ENCODE data around the gene ADAMTS6.

The ADAMTS6 gene

GRCh38 chr5:65157906-65158603 is 323.7 kb downstream of the ADAMTS6 start:
- DNase-seq (ENCODE audit: low read depth in 1 of 2, low spot score in 1 of 2), result no peak
- TF ChIP-seq JUND (IDR thresholded peaks at IDR 0.05; ENCODE audit: low read depth), result no peak
- in situ Hi-C loops (cut with HindIII; ENCODE audit: low pct_unique_long_range_greater_than_20kb, low sequenced_read_pairs), result no loop called here

- in situ Hi-C loops (cut with HindIII; ENCODE audit: low pct_unique_long_range_greater_than_20kb, low sequenced_read_pairs), result no loop called here
- TF ChIP-seq JUND (IDR thresholded peaks at IDR 0.05; ENCODE audit: low read depth), result no peak
- DNase-seq (ENCODE audit: low read depth in 1 of 2, low spot score in 1 of 2), result no peak
Measured at GRCh38 chr5:65156933-65157332, 324.8 kb downstream of the ADAMTS6 start.

- no peak for TF ChIP-seq JUND (IDR thresholded peaks at IDR 0.05; ENCODE audit: low read depth)
- no peak for DNase-seq (ENCODE audit: low read depth in 1 of 2, low spot score in 1 of 2)
- in situ Hi-C loops (cut with HindIII; ENCODE audit: low pct_unique_long_range_greater_than_20kb, low sequenced_read_pairs), result no loop called here
Measured at GRCh38 chr5:65152131-65152530, 329.6 kb downstream of the ADAMTS6 start.

DNA sequence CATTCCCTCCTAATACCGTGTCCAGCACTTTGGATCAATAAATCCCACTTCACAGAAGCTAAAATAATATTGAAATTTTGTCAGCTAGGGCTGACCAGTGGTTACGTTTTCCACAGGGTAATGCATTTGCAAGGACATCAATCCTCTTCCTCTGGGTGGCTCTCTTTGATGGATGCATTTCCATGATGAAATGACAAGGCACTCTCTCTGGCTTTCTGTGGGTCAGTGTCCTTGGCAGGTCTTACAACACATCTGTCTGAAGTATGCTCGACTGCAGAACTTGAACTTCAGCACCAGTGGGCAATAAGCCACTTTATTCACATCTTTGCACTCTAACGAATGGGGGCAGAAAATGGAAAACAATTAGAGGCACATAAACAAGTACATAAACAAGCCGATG is 330.1 kb downstream of the ADAMTS6 start:
- TF ChIP-seq JUND (IDR thresholded peaks at IDR 0.05; ENCODE audit: low read depth), result no peak
- in situ Hi-C loops (cut with HindIII; ENCODE audit: low pct_unique_long_range_greater_than_20kb, low sequenced_read_pairs), result no loop called here
- no peak for DNase-seq (ENCODE audit: low read depth in 1 of 2, low spot score in 1 of 2)

DNA sequence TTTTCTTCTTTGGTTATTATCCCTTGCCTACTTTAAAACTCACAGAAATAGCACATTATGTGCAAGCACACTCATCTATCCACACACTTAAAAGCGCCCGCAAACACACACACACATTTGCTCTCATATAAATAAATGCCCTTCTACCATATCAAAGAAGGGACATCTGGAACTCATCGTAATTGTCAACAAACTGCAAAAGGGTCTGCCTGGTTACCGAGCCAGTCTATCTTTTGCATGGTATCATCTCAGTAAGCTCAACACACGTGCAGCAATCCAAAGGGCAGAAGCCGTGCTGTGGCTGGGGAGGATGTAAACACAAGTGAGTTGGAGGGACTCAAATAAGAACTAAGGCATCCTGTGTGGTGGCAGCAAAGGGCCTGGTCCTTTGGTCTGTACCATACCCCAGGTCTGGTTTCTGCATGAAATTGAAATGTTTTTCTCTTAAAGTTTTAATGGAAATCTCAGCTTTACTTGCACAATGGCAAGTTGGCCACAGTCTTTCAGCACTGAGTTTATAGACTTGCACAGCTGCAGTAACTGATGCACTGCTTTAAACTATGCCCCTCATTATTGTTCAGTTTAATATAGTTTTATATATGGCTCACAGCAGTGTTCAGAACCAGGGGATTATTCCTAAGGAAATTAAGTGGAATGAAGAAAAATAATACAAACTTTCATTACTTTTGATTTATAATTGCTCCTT is 331.0 kb downstream of the ADAMTS6 start:
- no peak for TF ChIP-seq JUND (IDR thresholded peaks at IDR 0.05; ENCODE audit: low read depth)
- DNase-seq (ENCODE audit: low read depth in 1 of 2, low spot score in 1 of 2), result no peak
- in situ Hi-C loops (cut with HindIII; ENCODE audit: low pct_unique_long_range_greater_than_20kb, low sequenced_read_pairs), result no loop called here

DNA sequence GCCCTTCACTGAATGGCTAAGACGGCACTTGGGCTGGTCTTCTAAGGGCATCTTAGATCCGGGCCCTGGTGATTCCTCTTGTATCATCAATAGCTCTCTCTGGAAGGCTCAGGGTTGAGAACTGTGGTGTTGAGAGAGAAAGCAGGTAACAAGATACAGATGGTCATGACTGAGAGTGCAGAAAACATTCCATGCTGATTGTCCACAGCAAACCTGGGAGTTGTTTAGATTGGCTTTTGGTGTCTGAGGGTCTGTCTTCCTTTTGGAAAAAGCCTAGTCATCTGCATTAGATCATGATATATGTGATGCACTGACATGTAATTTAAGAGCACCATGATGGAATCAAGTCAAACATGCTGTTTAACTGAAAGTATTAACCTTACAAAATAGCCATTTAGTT is 331.9 kb downstream of the ADAMTS6 start:
- no peak for DNase-seq (ENCODE audit: low read depth in 1 of 2, low spot score in 1 of 2)
- in situ Hi-C loops (cut with HindIII; ENCODE audit: low pct_unique_long_range_greater_than_20kb, low sequenced_read_pairs), result no loop called here
- no peak for TF ChIP-seq JUND (IDR thresholded peaks at IDR 0.05; ENCODE audit: low read depth)

DNA sequence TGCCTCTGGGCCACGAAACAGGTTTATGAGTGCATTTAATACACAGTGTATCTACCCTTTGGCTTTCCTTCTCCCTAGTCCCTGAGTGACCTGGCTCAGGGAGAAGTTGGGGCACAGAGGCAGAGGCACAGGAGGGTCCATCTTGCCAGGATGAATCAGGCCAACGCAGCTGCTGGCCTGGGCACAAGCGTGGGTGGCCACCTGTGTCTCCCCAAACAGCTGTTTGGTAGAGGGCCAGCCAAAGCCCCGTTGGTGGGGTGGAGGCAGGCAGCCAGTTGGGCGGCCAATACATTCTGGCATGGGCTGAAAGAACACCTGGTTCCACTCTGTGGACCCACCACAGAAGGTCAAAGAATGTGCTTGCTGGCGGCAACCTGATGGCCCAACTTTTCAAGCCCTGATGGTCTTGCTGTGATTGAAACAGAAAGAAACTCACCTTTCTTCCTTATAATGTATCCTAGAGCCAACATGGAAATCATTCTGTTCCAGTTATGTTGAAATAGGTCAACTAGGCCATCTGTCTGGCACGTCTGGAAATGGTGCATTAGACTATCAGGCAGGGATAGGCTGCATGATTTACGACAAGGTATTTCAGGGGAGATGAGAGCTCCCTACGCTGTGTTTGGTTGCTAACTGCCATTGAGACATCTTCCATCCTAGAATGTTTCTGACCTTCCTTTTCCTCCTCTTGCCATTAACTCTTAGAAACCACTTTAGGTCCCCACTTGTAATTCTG is 337.4 kb downstream of the ADAMTS6 start:
- no peak for TF ChIP-seq JUND (IDR thresholded peaks at IDR 0.05; ENCODE audit: low read depth)
- in situ Hi-C loops (cut with HindIII; ENCODE audit: low pct_unique_long_range_greater_than_20kb, low sequenced_read_pairs), result no loop called here
- no peak for DNase-seq (ENCODE audit: low read depth in 1 of 2, low spot score in 1 of 2)

- DNase-seq (ENCODE audit: low read depth in 1 of 2, low spot score in 1 of 2), result no peak
- in situ Hi-C loops (cut with HindIII; ENCODE audit: low pct_unique_long_range_greater_than_20kb, low sequenced_read_pairs), result no loop called here
- TF ChIP-seq JUND (IDR thresholded peaks at IDR 0.05; ENCODE audit: low read depth), result no peak
Measured at GRCh38 chr5:65142511-65143011, 339.2 kb downstream of the ADAMTS6 start.

GRCh38 chr5:65142016-65142415 is 339.7 kb downstream of the ADAMTS6 start:
- TF ChIP-seq JUND (IDR thresholded peaks at IDR 0.05; ENCODE audit: low read depth), result no peak
- in situ Hi-C loops (cut with HindIII; ENCODE audit: low pct_unique_long_range_greater_than_20kb, low sequenced_read_pairs), result no loop called here
- DNase-seq (ENCODE audit: low read depth in 1 of 2, low spot score in 1 of 2), result no peak

DNA sequence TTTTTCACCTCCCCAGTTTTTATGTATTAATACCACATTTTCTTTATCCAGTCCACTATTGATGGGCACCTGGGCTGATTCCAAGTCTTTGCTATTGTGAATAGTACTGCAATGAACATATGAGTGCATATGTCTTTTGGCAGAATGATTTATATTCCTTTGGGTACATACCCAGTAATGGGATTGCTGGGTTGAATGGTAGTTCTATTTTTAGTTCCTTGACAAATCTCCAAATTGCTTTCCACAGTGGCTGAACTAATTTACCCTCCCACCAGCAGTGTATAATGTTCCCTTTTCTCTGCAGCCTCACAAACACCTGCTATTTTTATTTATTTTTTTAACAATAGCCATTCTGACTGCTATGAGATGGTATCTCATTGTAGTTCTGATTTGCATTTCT is 340.2 kb downstream of the ADAMTS6 start:
- no peak for TF ChIP-seq JUND (IDR thresholded peaks at IDR 0.05; ENCODE audit: low read depth)
- DNase-seq (ENCODE audit: low read depth in 1 of 2, low spot score in 1 of 2), result no peak
- in situ Hi-C loops (cut with HindIII; ENCODE audit: low pct_unique_long_range_greater_than_20kb, low sequenced_read_pairs), result no loop called here

GRCh38 chr5:65137631-65138030 is 344.1 kb downstream of the ADAMTS6 start:
- in situ Hi-C loops (cut with HindIII; ENCODE audit: low pct_unique_long_range_greater_than_20kb, low sequenced_read_pairs), result no loop called here
- no peak for DNase-seq (ENCODE audit: low read depth in 1 of 2, low spot score in 1 of 2)
- no peak for TF ChIP-seq JUND (IDR thresholded peaks at IDR 0.05; ENCODE audit: low read depth)

DNA sequence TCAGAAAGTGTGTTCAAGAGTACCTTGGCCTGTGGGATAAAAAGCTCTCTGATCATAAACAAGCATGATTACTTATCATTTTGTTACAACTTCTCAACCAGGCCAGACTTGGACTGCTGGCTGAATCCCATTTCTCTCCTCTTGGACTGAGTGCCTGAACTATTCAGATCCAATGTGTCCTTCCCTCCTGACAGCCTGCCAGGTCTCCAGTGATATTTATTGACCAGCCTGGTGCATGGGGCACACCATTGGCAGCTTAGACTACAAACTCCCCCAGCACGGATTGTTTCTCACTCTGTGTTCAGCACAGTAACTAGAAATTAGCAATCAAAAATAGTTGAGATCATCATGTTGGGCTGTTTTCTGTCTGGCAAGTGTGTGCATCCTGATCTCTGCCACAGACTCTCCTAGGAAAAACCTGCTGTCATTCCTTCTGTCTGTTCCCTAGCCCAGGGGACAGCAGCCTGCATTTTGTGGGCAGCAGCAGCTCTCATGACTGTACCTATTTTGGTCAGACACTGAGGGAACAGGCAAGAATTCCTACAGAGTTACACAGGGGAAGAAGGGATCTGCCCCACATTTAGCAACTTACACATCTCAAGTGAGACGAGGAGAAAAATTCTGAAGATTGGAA is 348.1 kb downstream of the ADAMTS6 start:
- in situ Hi-C loops (cut with HindIII; ENCODE audit: low pct_unique_long_range_greater_than_20kb, low sequenced_read_pairs), result no loop called here
- no peak for DNase-seq (ENCODE audit: low read depth in 1 of 2, low spot score in 1 of 2)
- TF ChIP-seq JUND (IDR thresholded peaks at IDR 0.05; ENCODE audit: low read depth), result no peak

All from T47D (cell line).